Caco-2 (cell line): ENCODE measurements around the gene RFPL1. TPM values are rescaled to one million over a fixed set of nuclear protein-coding genes. Genes with fewer than 3 reads are reported as not detected.

Source experiments
- BruUV-seq: library from RNA; stranded (reverse); fragments of 400-500 nt; replicated peaks from 2 replicates; lab custom pipeline; 2021; lab: Mats Ljungman, UMichigan
- CTCF ChIA-PET: fragments of 300-600 bp; sonication (Branson Sonifier 250); formaldehyde crosslinking; loops from one replicate; lab custom pipeline; 2022; ENCODE audit warnings: antibody characterized with exemption; lab: Charles Lee
- POLR2A ChIA-PET: fragments of 300-600 bp; sonication (Branson Sonifier 250); formaldehyde crosslinking; loops from one replicate; lab custom pipeline; 2022; ENCODE audit warnings: antibody characterized with exemption; lab: Charles Lee
- DNase-seq, 2 experiments: peaks; one replicate each; pipeline versions ENCODE4 v3.0.0 to v3.0.0-alpha.2; 2020 to 2022
- H3K27me3 ChIP-seq: replicated peaks from 2 replicates; pipeline ENCODE4 v1.6.0; 2011; ENCODE audit warnings: low read length; ENCODE audit not compliant: control insufficient read depth, insufficient read depth
- H3K36me3 ChIP-seq: 2 replicates; pipeline ENCODE4 v1.5.1; 2011; ENCODE audit warnings: low read length; ENCODE audit not compliant: control insufficient read depth, insufficient read depth
- H3K4me1 ChIP-seq: fragments of 250-450 bp; sonication (Bioruptor Pico); 2 replicates; pipeline ENCODE4 v1.5.1; 2020; ENCODE audit warnings: mild to moderate bottlenecking
- H3K4me3 ChIP-seq: 2 replicates; pipeline ENCODE4 v1.5.1; 2011; ENCODE audit warnings: low read depth, mild to moderate bottlenecking, control low read depth, low read length
- H3K9me3 ChIP-seq: fragments of 250-450 bp; sonication (Bioruptor Pico); 2 replicates; pipeline ENCODE4 v1.5.1; 2020; ENCODE audit warnings: mild to moderate bottlenecking, moderate library complexity
- H3K27ac Mint-ChIP-seq: one replicate; pipeline ENCODE4 v1.8.0; 2022; ENCODE audit warnings: mixed read lengths; ENCODE audit not compliant: unreplicated experiment
- H3K27me3 Mint-ChIP-seq: one replicate; pipeline ENCODE4 v1.8.0; 2022; ENCODE audit warnings: mixed read lengths; ENCODE audit not compliant: insufficient read depth, unreplicated experiment
- H3K36me3 Mint-ChIP-seq: one replicate; pipeline ENCODE4 v1.8.0; 2022; ENCODE audit warnings: mild to moderate bottlenecking, mixed read lengths; ENCODE audit not compliant: insufficient read depth, unreplicated experiment
- H3K4me1 Mint-ChIP-seq: one replicate; pipeline ENCODE4 v1.8.0; 2022; ENCODE audit warnings: low read depth, mixed read lengths; ENCODE audit not compliant: unreplicated experiment
- H3K4me3 Mint-ChIP-seq: one replicate; pipeline ENCODE4 v1.8.0; 2022; ENCODE audit warnings: mild to moderate bottlenecking, moderate library complexity, mixed read lengths; ENCODE audit not compliant: unreplicated experiment
- H3K9me3 Mint-ChIP-seq: one replicate; pipeline ENCODE4 v1.8.0; 2022; ENCODE audit warnings: mixed read lengths; ENCODE audit not compliant: unreplicated experiment
- CTCF ChIP-seq, 2 experiments: fragments of 200-600 bp in 1 of 2; IDR thresholded peaks; 1 replicate in 1 of 2; 2 replicates in 1 of 2; pipeline versions ENCODE4 v1.5.1 to v1.8.0; 2011 to 2022; ENCODE audit warnings: antibody characterized with exemption in 1 of 2, control low read depth in 1 of 2, inconsistent platforms in 1 of 2, low read depth in 1 of 2, low read length in 1 of 2, mild to moderate bottlenecking in 1 of 2, moderate library complexity in 1 of 2; ENCODE audit not compliant: insufficient read depth in 1 of 2, severe bottlenecking in 1 of 2, unreplicated experiment in 1 of 2
- intact Hi-C: fragments of 100-400 bp; cut with micrococcal nuclease; formaldehyde crosslinking; loops from one replicate; pipeline ENCODE4 v1.10.0; 2022; ENCODE audit not compliant: unreplicated experiment
- total RNA-seq: library from RNA; stranded (reverse); gene quantifications from 2 replicates; pipeline ENCODE4 v1.2.3, GENCODE V29; 2022

RFPL1 gene
- total RNA-seq, 1 experiment from 2014 or later = not detected

GRCh38 chr22:29473001-29473400 is 34.6 kb downstream of the RFPL1 start:
- Histone ChIP-seq H3K9me3 (no peaks in the 10 kb centered on the region), H3K4me1 (peaks cover 3% of the 10 kb centered on the region; the same call in 1 of the 2 replicates), H3K36me3 (no peaks in the 10 kb centered on the region), H3K27me3 (no peaks in the 10 kb centered on the region), H3K4me3 (no peak overlapping the region)
- ChIA-PET POLR2A (no interaction called here), CTCF (no interaction called here)
- intact Hi-C loops = no loop called here
- H3K9me3 Mint-ChIP-seq = no peaks in the 10 kb centered on the region
- H3K27ac Mint-ChIP-seq = no peak overlapping the region
- BruUV-seq = no TSS peak
- H3K27me3 Mint-ChIP-seq = peaks cover 9% of the 10 kb centered on the region
- TF ChIP-seq CTCF (IDR thresholded peaks at IDR 0.05; ENCODE audit: insufficient read depth in 1 of 2, low read depth in 1 of 2, low read length in 1 of 2, severe bottlenecking in 1 of 2, unreplicated experiment in 1 of 2) = no peak
- no peaks in the 10 kb centered on the region for H3K36me3 Mint-ChIP-seq
- no peak overlapping the region for H3K4me3 Mint-ChIP-seq
- no peak for DNase-seq
- H3K4me1 Mint-ChIP-seq = peaks cover 6% of the 10 kb centered on the region

GRCh38 chr22:29475550-29475949 is 37.2 kb downstream of the RFPL1 start:
- no peaks in the 10 kb centered on the region for H3K36me3 Mint-ChIP-seq
- intact Hi-C loops = no loop called here
- H3K27me3 Mint-ChIP-seq = peaks cover 15% of the 10 kb centered on the region
- no peaks in the 10 kb centered on the region for H3K36me3 ChIP-seq
- no peak overlapping the region for H3K4me3 ChIP-seq
- H3K27ac Mint-ChIP-seq = no peak overlapping the region
- BruUV-seq = no TSS peak
- H3K4me1 ChIP-seq = peaks cover 2% of the 10 kb centered on the region; the same call in 1 of the 2 replicates
- CTCF ChIA-PET = no interaction called here
- no peak for TF ChIP-seq CTCF (IDR thresholded peaks at IDR 0.05; ENCODE audit: insufficient read depth in 1 of 2, low read depth in 1 of 2, low read length in 1 of 2, severe bottlenecking in 1 of 2, unreplicated experiment in 1 of 2)
- H3K4me1 Mint-ChIP-seq = no peaks in the 10 kb centered on the region
- H3K4me3 Mint-ChIP-seq = no peak overlapping the region
- H3K9me3 ChIP-seq = no peaks in the 10 kb centered on the region
- no peaks in the 10 kb centered on the region; the same call in 1 of the 2 replicates for H3K27me3 ChIP-seq
- POLR2A ChIA-PET = no interaction called here
- H3K9me3 Mint-ChIP-seq = no peaks in the 10 kb centered on the region
- DNase-seq = no peak

DNA sequence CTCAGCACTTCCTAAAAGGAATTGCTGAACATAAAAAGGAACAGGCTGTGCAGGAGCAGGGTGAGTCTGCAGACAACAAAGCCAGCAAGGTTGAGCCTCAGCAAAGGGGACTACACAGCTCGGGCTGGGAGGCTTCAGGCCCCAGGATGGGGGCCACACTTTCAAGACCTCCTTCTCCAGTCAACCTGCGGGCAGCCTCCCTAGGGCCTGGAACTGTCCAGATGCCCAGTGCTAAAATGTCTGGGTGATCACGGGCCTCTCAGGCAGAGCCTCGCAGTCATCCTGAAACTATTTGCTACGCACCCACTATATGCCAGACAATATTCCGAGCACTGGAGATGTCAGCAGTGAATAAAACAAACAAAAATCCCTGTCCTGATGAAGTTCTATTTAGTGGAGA is 37.7 kb downstream of the RFPL1 start:
- H3K27ac Mint-ChIP-seq = no peak overlapping the region
- no peaks in the 10 kb centered on the region for H3K36me3 Mint-ChIP-seq
- H3K4me3 Mint-ChIP-seq = no peak overlapping the region
- ChIA-PET POLR2A (no interaction called here), CTCF (no interaction called here)
- no peaks in the 10 kb centered on the region for H3K9me3 ChIP-seq
- H3K4me3 ChIP-seq = no peak overlapping the region
- no peaks in the 10 kb centered on the region; the same call in 1 of the 2 replicates for H3K27me3 ChIP-seq
- no peaks in the 10 kb centered on the region for H3K4me1 ChIP-seq
- no peak for DNase-seq
- BruUV-seq = no TSS peak
- peaks cover 15% of the 10 kb centered on the region for H3K27me3 Mint-ChIP-seq
- intact Hi-C loops = no loop called here
- H3K9me3 Mint-ChIP-seq = no peaks in the 10 kb centered on the region
- H3K36me3 ChIP-seq = no peaks in the 10 kb centered on the region
- TF ChIP-seq CTCF (IDR thresholded peaks at IDR 0.05; ENCODE audit: insufficient read depth in 1 of 2, low read depth in 1 of 2, low read length in 1 of 2, severe bottlenecking in 1 of 2, unreplicated experiment in 1 of 2) = no peak
- H3K4me1 Mint-ChIP-seq = no peaks in the 10 kb centered on the region
